NT2/D1 (cell line): Measurements from ENCODE around the gene JCAD.

ENCODE experiments used
- SUZ12 ChIP-seq: IDR thresholded peaks from 2 replicates; pipeline ENCODE4 v1.6.1; 2011; ENCODE audit not compliant: insufficient read length, insufficient read depth; ENCODE audit errors: extremely low read depth
- YY1 ChIP-seq: IDR thresholded peaks from 2 replicates; pipeline ENCODE4 v1.6.1; 2011; ENCODE audit not compliant: insufficient read length, insufficient read depth

GRCh38 chr10:30027057-30028005, 32.1 kb downstream of the JCAD start:
- TF ChIP-seq SUZ12 = no peak
- no peak for TF ChIP-seq YY1
